IMR-90 (cell line): ENCODE measurements around the gene PCDH1. TPM values are rescaled to one million over a fixed set of nuclear protein-coding genes. Genes with fewer than 3 reads are reported as not detected.

Source experiments
- ATAC-seq: fragments of 200-7000 bp; cut with Tn5 transposase; 2 replicates; pipeline ENCODE4 v1.9.1; 2020; ENCODE audit warnings: low read depth, mild to moderate bottlenecking, moderate library complexity
- BruUV-seq: library from RNA; stranded (reverse); fragments of 400-500 nt; replicated peaks from 2 replicates; lab custom pipeline; 2021; lab: Mats Ljungman, UMichigan
- CTCF ChIA-PET: fragments of 300-600 bp; formaldehyde crosslinking; extraction: SDS; loops from one replicate; lab custom pipeline; 2021; ENCODE audit warnings: antibody characterized with exemption; lab: Yijun Ruan, JAX
- POLR2A ChIA-PET: fragments of 300-600 bp; sonication (Branson Sonifier 250); formaldehyde crosslinking; loops from one replicate; lab custom pipeline; 2022; ENCODE audit warnings: antibody characterized with exemption; ENCODE audit not compliant: unreplicated experiment; lab: Charles Lee
- DNase-seq: peaks from one replicate; pipeline ENCODE4 v3.0.0; 2013
- H2AFZ ChIP-seq: replicated peaks from 2 replicates; pipeline ENCODE3; 2013; ENCODE audit warnings: low read length, mild to moderate bottlenecking; ENCODE audit not compliant: poor library complexity
- H2AK5ac ChIP-seq: 2 replicates; pipeline ENCODE4 v1.6.1; 2013; ENCODE audit warnings: low read depth, low read length, inconsistent platforms
- H2AK9ac ChIP-seq: replicated peaks from 2 replicates; pipeline ENCODE3; 2013; ENCODE audit warnings: mild to moderate bottlenecking, low read depth, low read length, moderate library complexity; ENCODE audit not compliant: poor library complexity
- H2BK120ac ChIP-seq: 2 replicates; pipeline ENCODE4 v1.6.1; 2013; ENCODE audit warnings: low read depth, low read length, inconsistent platforms
- H2BK15ac ChIP-seq: 3 replicates; pipeline ENCODE4 v1.6.1; 2013; ENCODE audit warnings: low read depth, low read length, inconsistent platforms
- H2BK20ac ChIP-seq: 2 replicates; pipeline ENCODE4 v1.6.1; 2013; ENCODE audit warnings: low read depth, mild to moderate bottlenecking, inconsistent platforms, low read length, moderate library complexity
- H2BK5ac ChIP-seq: 2 replicates; pipeline ENCODE4 v1.6.1; 2013; ENCODE audit warnings: mild to moderate bottlenecking, low read depth, low read length, inconsistent platforms; ENCODE audit not compliant: poor library complexity, severe bottlenecking
- H3K14ac ChIP-seq: replicated peaks from 2 replicates; pipeline ENCODE4 v1.6.1; 2013; ENCODE audit warnings: low read depth, low read length, inconsistent platforms
- H3K18ac ChIP-seq: 2 replicates; pipeline ENCODE4 v1.6.1; 2013; ENCODE audit warnings: low read depth, low read length, control low read depth
- H3K23ac ChIP-seq: 2 replicates; pipeline ENCODE4 v1.6.1; 2013; ENCODE audit warnings: low read depth, low read length, inconsistent platforms
- H3K27ac ChIP-seq: 2 replicates; pipeline ENCODE4 v1.5.1; 2013; ENCODE audit warnings: mild to moderate bottlenecking, control low read depth, low read length; ENCODE audit not compliant: insufficient read depth
- H3K27me3 ChIP-seq: 2 replicates; pipeline ENCODE4 v1.6.1; 2013; ENCODE audit warnings: low read length; ENCODE audit not compliant: control insufficient read depth, insufficient read depth
- H3K36me3 ChIP-seq: 2 replicates; pipeline ENCODE4 v1.6.1; 2013; ENCODE audit warnings: low read length, mixed read lengths; ENCODE audit not compliant: control insufficient read depth, insufficient read depth
- H3K4ac ChIP-seq: 2 replicates; pipeline ENCODE4 v1.6.1; 2013; ENCODE audit warnings: low read depth, low read length, inconsistent platforms
- H3K4me1 ChIP-seq: 2 replicates; pipeline ENCODE4 v1.6.1; 2013; ENCODE audit warnings: low read length, mixed read lengths; ENCODE audit not compliant: control insufficient read depth, insufficient read depth
- H3K4me2 ChIP-seq: 2 replicates; pipeline ENCODE4 v1.6.1; 2013; ENCODE audit warnings: low read depth, mild to moderate bottlenecking, control low read depth, low read length, moderate library complexity
- H3K4me3 ChIP-seq: 2 replicates; pipeline ENCODE4 v1.5.1; 2013; ENCODE audit warnings: low read depth, mild to moderate bottlenecking, control low read depth, low read length, moderate library complexity; ENCODE audit not compliant: insufficient read depth
- H3K56ac ChIP-seq: 2 replicates; pipeline ENCODE4 v1.6.1; 2013; ENCODE audit warnings: low read length, inconsistent platforms; ENCODE audit not compliant: insufficient read depth; ENCODE audit errors: extremely low read depth
- H3K79me1 ChIP-seq, 2 experiments: 2 replicates each; pipeline ENCODE4 v1.6.1; 2013; ENCODE audit warnings: low read length in 2 of 2, inconsistent platforms in 1 of 2, low read depth in 1 of 2
- H3K9ac ChIP-seq: 2 replicates; pipeline ENCODE4 v1.6.1; 2013; ENCODE audit warnings: low read depth, low read length, control low read depth
- H3K9me1 ChIP-seq: 2 replicates; pipeline ENCODE4 v1.6.1; 2013; ENCODE audit warnings: low read length, inconsistent platforms; ENCODE audit not compliant: insufficient read depth
- H3K9me3 ChIP-seq: 2 replicates; pipeline ENCODE4 v1.6.1; 2013; ENCODE audit warnings: low read length; ENCODE audit not compliant: control insufficient read depth, insufficient read depth
- H4K20me1 ChIP-seq: 2 replicates; pipeline ENCODE4 v1.6.1; 2013; ENCODE audit warnings: low read length, inconsistent platforms; ENCODE audit not compliant: insufficient read depth
- H4K5ac ChIP-seq: 2 replicates; pipeline ENCODE4 v1.6.1; 2013; ENCODE audit warnings: mild to moderate bottlenecking, low read depth, low read length, control low read depth
- H4K8ac ChIP-seq, 2 experiments: 2 replicates each; pipeline ENCODE4 v1.6.1; 2013; ENCODE audit warnings: low read depth in 2 of 2, low read length in 2 of 2, control low read depth in 1 of 2, inconsistent platforms in 1 of 2
- H4K91ac ChIP-seq: 2 replicates; pipeline ENCODE4 v1.6.1; 2013; ENCODE audit warnings: low read depth, low read length, inconsistent platforms; ENCODE audit not compliant: insufficient read depth
- BHLHE40 ChIP-seq: fragments of 150-350 bp; IDR thresholded peaks from 2 replicates; pipeline ENCODE4 v1.6.1; 2016; ENCODE audit warnings: mild to moderate bottlenecking, low read depth, low read length
- MXI1 ChIP-seq: IDR thresholded peaks from 2 replicates; pipeline ENCODE4 v1.6.1; 2012; ENCODE audit warnings: low read depth, mild to moderate bottlenecking, low read length, moderate library complexity, borderline replicate concordance
- POLR2A ChIP-seq: IDR thresholded peaks from 2 replicates; pipeline ENCODE4 v1.6.1; 2012; ENCODE audit warnings: mild to moderate bottlenecking, low read depth, low read length
- SMC3 ChIP-seq: fragments of 150-350 bp; IDR thresholded peaks from 2 replicates; pipeline ENCODE4 v1.6.1; 2016; ENCODE audit warnings: low read depth, mild to moderate bottlenecking, antibody characterized with exemption, low read length, moderate library complexity
- WGBS, 2 experiments: methylation state at CpG; one replicate each; pipeline versions ENCODE4 v1.1.5 to v1.1.7; 2013; ENCODE audit warnings: missing lambda C conversion rate in 2 of 2; ENCODE audit not compliant: insufficient read length in 1 of 2; ENCODE audit errors: extremely low coverage in 2 of 2; 5-methylcytosine and 5-hydroxymethylcytosine counted together
- dilution Hi-C: fragments of 300-500 bp; cut with HindIII; formaldehyde crosslinking; loops from one replicate; pipeline ENCODE4 v1.14.3; 2018; ENCODE audit warnings: low sequenced_read_pairs; ENCODE audit not compliant: unreplicated experiment
- in situ Hi-C: fragments of 300-500 bp; cut with MboI; formaldehyde crosslinking; loops from 3 replicates; pipeline ENCODE4 v1.14.3; 2019; ENCODE audit warnings: low sequenced_read_pairs, inconsistent platforms, mixed read lengths
- intact Hi-C: fragments of 100-400 bp; cut with micrococcal nuclease; formaldehyde crosslinking; loops from 2 replicates; pipeline ENCODE4 v1.10.0; 2022
- polyA plus RNA-seq, 3 experiments: library from polyadenylated mRNA; depleted of rRNA; stranded (reverse); fragments of >200 nt; gene quantifications; 2 replicates each; pipeline ENCODE4 v1.2.3, GENCODE V29; 2012; ENCODE audit warnings: low replicate concordance in 1 of 3
- total RNA-seq: library from RNA; depleted of rRNA; stranded (reverse); fragments of >200 nt; gene quantifications from 2 replicates; pipeline ENCODE4 v1.2.3, GENCODE V29; 2012
- TF ChIP-seq, protein P1 (sequence below): conservative IDR thresholded peaks from 2 replicates; pipeline ENCODE4 v1.5.1; 2012; ENCODE audit warnings: mild to moderate bottlenecking, low read depth, low read length, improper control_type of control experiment

PCDH1 gene
- total and polyA plus RNA-seq, 2 of the 4 experiments (the other 2 are of a cell fraction), result 0.74 to 0.90 TPM

DNA sequence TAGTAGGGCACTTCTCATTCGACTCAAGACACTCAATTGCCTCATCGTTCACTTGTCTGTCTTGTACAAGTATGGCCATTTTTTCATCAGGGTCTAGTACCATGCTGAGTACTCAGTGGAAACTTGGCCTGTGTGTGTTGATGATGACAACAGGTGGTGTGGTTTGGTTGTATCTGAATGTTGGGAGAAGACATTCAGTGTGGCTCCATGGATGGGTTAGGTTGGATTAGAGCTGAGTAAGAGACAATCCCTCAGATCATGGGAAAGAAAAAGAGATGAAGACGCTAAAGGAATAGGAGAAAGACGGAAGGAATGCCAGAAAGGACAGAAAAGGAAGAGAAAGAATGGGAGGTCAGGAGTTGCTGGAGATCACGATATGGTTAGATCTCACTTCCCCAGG is 17.0 kb downstream of the PCDH1 start:
- Histone ChIP-seq H3K4ac (no peak overlapping the region), H4K91ac (no peak overlapping the region), H2BK15ac (no peak overlapping the region), H3K27ac (no peak overlapping the region), H2BK20ac (no peak overlapping the region), H2BK120ac (no peak overlapping the region), H3K9ac (no peak overlapping the region), H4K8ac (no peak overlapping the region), H2AK9ac (no peak overlapping the region), H3K36me3 (no peaks in the 10 kb centered on the region), H3K18ac (no peak overlapping the region), H2BK5ac (no peak overlapping the region), H3K9me1 (no peaks in the 10 kb centered on the region), H3K4me1 (no peaks in the 10 kb centered on the region), H2AK5ac (no peak overlapping the region), H3K14ac (no peak overlapping the region), H3K27me3 (peaks cover 45% of the 10 kb centered on the region), H3K56ac (no peak overlapping the region), H3K9me3 (no peaks in the 10 kb centered on the region), H3K4me2 (no peak overlapping the region), H2AFZ (no peak overlapping the region), H3K79me1 (no peaks in the 10 kb centered on the region), H3K4me3 (no peak overlapping the region), H4K5ac (no peak overlapping the region), H4K20me1 (no peaks in the 10 kb centered on the region), H3K23ac (no peak overlapping the region)
- intact Hi-C loops (no loop called here), in situ Hi-C loops (no loop called here), dilution Hi-C loops (no loop called here)
- TF ChIP-seq SMC3 (no peak), BHLHE40 (no peak), POLR2A (no peak), MXI1 (no peak)
- TF ChIP-seq, protein P1, sequence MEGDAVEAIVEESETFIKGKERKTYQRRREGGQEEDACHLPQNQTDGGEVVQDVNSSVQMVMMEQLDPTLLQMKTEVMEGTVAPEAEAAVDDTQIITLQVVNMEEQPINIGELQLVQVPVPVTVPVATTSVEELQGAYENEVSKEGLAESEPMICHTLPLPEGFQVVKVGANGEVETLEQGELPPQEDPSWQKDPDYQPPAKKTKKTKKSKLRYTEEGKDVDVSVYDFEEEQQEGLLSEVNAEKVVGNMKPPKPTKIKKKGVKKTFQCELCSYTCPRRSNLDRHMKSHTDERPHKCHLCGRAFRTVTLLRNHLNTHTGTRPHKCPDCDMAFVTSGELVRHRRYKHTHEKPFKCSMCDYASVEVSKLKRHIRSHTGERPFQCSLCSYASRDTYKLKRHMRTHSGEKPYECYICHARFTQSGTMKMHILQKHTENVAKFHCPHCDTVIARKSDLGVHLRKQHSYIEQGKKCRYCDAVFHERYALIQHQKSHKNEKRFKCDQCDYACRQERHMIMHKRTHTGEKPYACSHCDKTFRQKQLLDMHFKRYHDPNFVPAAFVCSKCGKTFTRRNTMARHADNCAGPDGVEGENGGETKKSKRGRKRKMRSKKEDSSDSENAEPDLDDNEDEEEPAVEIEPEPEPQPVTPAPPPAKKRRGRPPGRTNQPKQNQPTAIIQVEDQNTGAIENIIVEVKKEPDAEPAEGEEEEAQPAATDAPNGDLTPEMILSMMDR, result no peak
- 50% methylated on average over 2 of the region's 5 CpGs; no CpG with 5 or more reads in 1 of the 2 experiments for WGBS, 2 experiments
- POLR2A ChIA-PET, result no interaction called here
- CTCF ChIA-PET, result no interaction called here
- ATAC-seq (no peak), DNase-seq (no peak)
- no TSS peak for BruUV-seq
